CD4-positive, alpha-beta T cell treated with Interleukin-1 beta for 1 hour (primary cell): ENCODE results near the gene KIAA0232.
"Not testable (repeated sequence)": the region's sequence is repeated elsewhere in the genome, so short reads cannot be mapped to it uniquely, and the experiment has no call there.

Experiments used
- DNase-seq, 2 donors: peaks; one replicate each; pipeline ENCODE4 v3.0.0-alpha.2; 2020 to 2022

KIAA0232 gene

GRCh38 chr4:6811165-6811564 is 28.6 kb downstream of the KIAA0232 start:
- DNase-seq = no peak

GRCh38 chr4:6812766-6813165 is 30.2 kb downstream of the KIAA0232 start:
- no peak for DNase-seq

- DNase-seq = no peak
Measured at GRCh38 chr4:6813725-6814124, 31.2 kb downstream of the KIAA0232 start.

- no peak for DNase-seq
Measured at GRCh38 chr4:6815029-6815836, 32.7 kb downstream of the KIAA0232 start.

- no peak for DNase-seq
Measured at GRCh38 chr4:6819295-6819694, 36.8 kb downstream of the KIAA0232 start.

- no peak for DNase-seq
Measured at GRCh38 chr4:6820695-6821094, 38.2 kb downstream of the KIAA0232 start.

- DNase-seq = no peak
Measured at GRCh38 chr4:6824071-6824470, 41.5 kb downstream of the KIAA0232 start.

GRCh38 chr4:6824772-6825402 is 42.4 kb downstream of the KIAA0232 start:
- no peak for DNase-seq

- peak in 1 of 2 donors; percentile 11 for DNase-seq
Measured at GRCh38 chr4:6825403-6825802, 42.9 kb downstream of the KIAA0232 start.

GRCh38 chr4:6826781-6827508 is 44.4 kb downstream of the KIAA0232 start:
- no peak for DNase-seq

GRCh38 chr4:6829086-6829485 is 46.6 kb downstream of the KIAA0232 start:
- no peak for DNase-seq

GRCh38 chr4:6834867-6835266 is 52.3 kb downstream of the KIAA0232 start:
- DNase-seq = no peak

GRCh38 chr4:6835616-6836015 is 53.1 kb downstream of the KIAA0232 start:
- not testable (repeated sequence) for DNase-seq

GRCh38 chr4:6837106-6837505 is 54.6 kb downstream of the KIAA0232 start:
- DNase-seq = not testable (repeated sequence)

- no peak for DNase-seq
Measured at GRCh38 chr4:6839579-6839978, 57.1 kb downstream of the KIAA0232 start.

GRCh38 chr4:6840062-6840976 is 57.8 kb downstream of the KIAA0232 start:
- no peak for DNase-seq

- DNase-seq = no peak
Measured at GRCh38 chr4:6845027-6845426, 62.5 kb downstream of the KIAA0232 start.

- DNase-seq = no peak
Measured at GRCh38 chr4:6845574-6845973, 63.0 kb downstream of the KIAA0232 start.

- DNase-seq = no peak
Measured at GRCh38 chr4:6847178-6847577, 64.7 kb downstream of the KIAA0232 start.

- DNase-seq = no peak
Measured at GRCh38 chr4:6848717-6849305, 66.3 kb downstream of the KIAA0232 start.

- DNase-seq = no peak
Measured at GRCh38 chr4:6849691-6850090, 67.2 kb downstream of the KIAA0232 start.

- DNase-seq = no peak
Measured at GRCh38 chr4:6851431-6851830, 68.9 kb downstream of the KIAA0232 start.
